ENCODE data around the gene OR52E4. TPM values are rescaled to one million over a fixed set of nuclear protein-coding genes. Genes with fewer than 3 reads are reported as not detected.

The OR52E4 gene
- total and polyA plus RNA-seq, 12 donors = not detected

- intact Hi-C loops (cut with DNase I) = no loop called here
- Histone ChIP-seq H3K27ac (no peak overlapping the region), H3K4me3 (no peak overlapping the region), H3K27me3 (no peaks in the 10 kb centered on the region), H3K36me3 (replicated peaks in 1 of 2) (no peaks in the 10 kb centered on the region), H3K4me1 (replicated peaks in 1 of 2) (no peaks in the 10 kb centered on the region), H3K9me3 (replicated peaks in 1 of 3) (no peaks in the 10 kb centered on the region)
- no peak for DNase-seq
- no peak for TF ChIP-seq POLR2A (IDR thresholded peaks at IDR 0.05)
- TF ChIP-seq CTCF (IDR thresholded peaks at IDR 0.05) = no peak
- WGBS, 4 donors = 68 to 86% (median 72%) methylated on average over 2 of the region's 2 CpGs
Measured at GRCh38 chr11:5910540-5910939, 30.1 kb downstream of the OR52E4 start.

GRCh38 chr11:5922749-5923426 is 42.5 kb downstream of the OR52E4 start:
- H3K9me3 ChIP-seq (replicated peaks in 1 of 3) = no peaks in the 10 kb centered on the region
- no peaks in the 10 kb centered on the region for H3K36me3 ChIP-seq (replicated peaks in 1 of 2)
- TF ChIP-seq POLR2A (IDR thresholded peaks at IDR 0.05) (no peak), CTCF (IDR thresholded peaks at IDR 0.05) (no peak)
- H3K27ac ChIP-seq = no peak overlapping the region
- intact Hi-C loops (cut with DNase I) = no loop called here
- 44 to 72% (median 64%) methylated on average over 1 to 2 of the region's 2 CpGs for WGBS, 4 donors
- no peak overlapping the region for H3K4me3 ChIP-seq
- no peaks in the 10 kb centered on the region for H3K4me1 ChIP-seq (replicated peaks in 1 of 2)
- no peak for DNase-seq
- no peaks in the 10 kb centered on the region for H3K27me3 ChIP-seq

GRCh38 chr11:5923427-5923776 is 43.0 kb downstream of the OR52E4 start:
- H3K27ac ChIP-seq = no peak overlapping the region
- no peaks in the 10 kb centered on the region for H3K36me3 ChIP-seq (replicated peaks in 1 of 2)
- no peaks in the 10 kb centered on the region for H3K9me3 ChIP-seq (replicated peaks in 1 of 3)
- no peaks in the 10 kb centered on the region for H3K27me3 ChIP-seq
- intact Hi-C loops (cut with DNase I) = no loop called here
- no peak overlapping the region for H3K4me3 ChIP-seq
- TF ChIP-seq POLR2A (IDR thresholded peaks at IDR 0.05) = no peak
- TF ChIP-seq CTCF (IDR thresholded peaks at IDR 0.05) = no peak
- DNase-seq = no peak
- no peaks in the 10 kb centered on the region for H3K4me1 ChIP-seq (replicated peaks in 1 of 2)

- Histone ChIP-seq H3K4me3 (no peak overlapping the region), H3K4me1 (replicated peaks in 1 of 2) (no peaks in the 10 kb centered on the region), H3K36me3 (replicated peaks in 1 of 2) (no peaks in the 10 kb centered on the region), H3K9me3 (replicated peaks in 1 of 3) (no peaks in the 10 kb centered on the region), H3K27me3 (no peaks in the 10 kb centered on the region), H3K27ac (no peak overlapping the region)
- DNase-seq = no peak
- intact Hi-C loops (cut with DNase I) = no loop called here
- TF ChIP-seq POLR2A (IDR thresholded peaks at IDR 0.05) = no peak
- TF ChIP-seq CTCF (IDR thresholded peaks at IDR 0.05) = no peak
Measured at GRCh38 chr11:5923794-5924193, 43.4 kb downstream of the OR52E4 start.
